22Rv1 (cell line): ENCODE results near the gene GFPT1.

Experiments
- H3K27ac ChIP-seq: fragments of 450-650 bp; 2 replicates; pipeline ENCODE4 v1.5.1; 2017
- CTCF ChIP-seq: fragments of 450-650 bp; IDR thresholded peaks from 2 replicates; pipeline ENCODE4 v1.5.1; 2017; ENCODE audit warnings: mild to moderate bottlenecking
- ZFX ChIP-seq: fragments of 450-650 bp; IDR thresholded peaks from 2 replicates; pipeline ENCODE4 v1.6.1; 2017; ENCODE audit warnings: antibody characterized with exemption, borderline replicate concordance

Gene GFPT1

GRCh38 chr2:69322631-69323030 is 64.4 kb downstream of the GFPT1 start:
- TF ChIP-seq ZFX: no peak
- no peak for TF ChIP-seq CTCF
- H3K27ac ChIP-seq: no peak overlapping the region

- H3K27ac ChIP-seq: no peak overlapping the region
- TF ChIP-seq ZFX (no peak), CTCF (no peak)
These were observed 70.5 kb downstream of the GFPT1 start for GRCh38 chr2:69316550-69316949.

GRCh38 chr2:69315160-69315761 is 71.8 kb downstream of the GFPT1 start:
- no peak overlapping the region for H3K27ac ChIP-seq
- TF ChIP-seq CTCF: no peak
- TF ChIP-seq ZFX: no peak

GRCh38 chr2:69311024-69311416 is 76.0 kb downstream of the GFPT1 start:
- no peak overlapping the region for H3K27ac ChIP-seq
- no peak for TF ChIP-seq ZFX
- no peak for TF ChIP-seq CTCF

GRCh38 chr2:69310111-69311023 is 76.7 kb downstream of the GFPT1 start:
- no peak overlapping the region for H3K27ac ChIP-seq
- TF ChIP-seq CTCF: no peak
- TF ChIP-seq ZFX: no peak

GRCh38 chr2:69309351-69310110 is 77.5 kb downstream of the GFPT1 start:
- H3K27ac ChIP-seq: no peak overlapping the region
- TF ChIP-seq ZFX: no peak
- no peak for TF ChIP-seq CTCF
